Hepatocyte (in vitro differentiated cells): ENCODE data around the gene SLC25A17.

Experiments
- CTCF ChIP-seq: fragments of 200-600 bp; sonication (generic); IDR thresholded peaks from 2 replicates; pipeline ENCODE4 v1.5.1; 2016; ENCODE audit warnings: antibody characterized with exemption, mild to moderate bottlenecking; ENCODE audit not compliant: poor library complexity
- EZH2 ChIP-seq: fragments of 200-600 bp; sonication (generic); IDR thresholded peaks from 2 replicates; pipeline ENCODE4 v1.6.1; 2016; ENCODE audit warnings: antibody characterized with exemption, mild to moderate bottlenecking, borderline replicate concordance

GRCh38 chr22:40829131-40829530 is 10.0 kb upstream of the SLC25A17 start:
- TF ChIP-seq CTCF: no peak
- TF ChIP-seq EZH2: no peak
